Hematopoietic multipotent progenitor cell treated with erythropoietin and hydrocortisone succinate and interleukin-3 and kit ligand, for 4 days (in vitro differentiated cells): Measurements from ENCODE around the gene SAMD10.

ENCODE experiments used
- DNase-seq: peaks from one replicate; pipeline ENCODE4 v3.0.0-alpha.2; 2015

The SAMD10 gene

GRCh38 chr20:63955281-63955826, 24.1 kb downstream of the SAMD10 start:
- DNase-seq = peak; percentile 63

DNA sequence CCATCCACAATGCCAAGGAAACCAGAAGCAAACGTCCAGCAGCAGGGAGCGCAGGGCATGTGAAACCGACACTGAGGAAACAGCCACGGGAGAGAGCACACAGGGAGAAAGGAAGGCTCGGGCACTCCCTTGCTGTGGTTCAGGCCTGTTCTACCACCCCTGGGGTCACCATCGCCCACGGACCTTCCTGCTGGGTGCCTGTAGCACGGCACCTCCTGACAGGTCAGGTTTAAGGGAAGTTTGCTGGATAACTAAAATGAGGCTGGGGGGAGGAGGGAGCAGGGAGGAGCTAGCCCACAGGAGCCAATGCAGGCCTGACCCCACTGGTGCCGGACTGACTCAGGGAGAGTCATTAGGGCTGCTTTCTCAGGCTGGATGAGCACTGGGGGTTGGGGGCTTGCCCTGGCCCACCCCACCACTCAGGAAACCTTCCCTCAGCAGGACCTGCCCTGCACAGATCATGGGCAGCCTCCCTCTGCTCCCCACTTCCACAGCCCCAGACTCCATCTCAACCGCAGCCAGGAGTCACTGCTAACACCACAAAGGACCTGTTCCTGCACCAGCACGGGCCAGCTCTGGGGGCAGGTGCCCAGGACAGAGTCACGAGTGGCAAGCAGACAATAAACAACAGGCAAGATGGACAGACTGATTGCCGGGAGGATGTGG, 25.5 kb downstream of the SAMD10 start:
- no peak for DNase-seq

DNA sequence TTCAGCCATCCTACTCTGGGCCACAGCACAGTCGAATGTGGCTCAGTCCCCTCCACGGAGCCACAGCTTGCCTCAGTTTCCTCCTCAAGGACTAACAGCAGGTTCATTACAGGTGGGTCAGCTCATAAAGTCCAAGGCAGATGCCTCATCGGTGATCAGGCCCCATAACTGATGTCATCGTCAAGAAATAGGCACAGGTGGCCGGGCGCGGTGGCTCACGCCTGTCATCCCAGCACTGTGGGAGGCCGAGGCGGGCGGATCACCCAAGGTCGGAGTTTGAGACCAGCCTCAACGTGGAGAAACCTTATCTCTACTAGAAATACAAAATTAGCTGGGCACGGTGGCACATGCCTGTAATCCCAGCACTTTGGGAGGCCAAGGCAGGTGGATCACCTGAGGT, 26.7 kb downstream of the SAMD10 start:
- DNase-seq = no peak

- no peak for DNase-seq
Measured at GRCh38 chr20:63952210-63952535, 27.3 kb downstream of the SAMD10 start.

- DNase-seq = no peak
Measured at GRCh38 chr20:63951398-63952209, 27.8 kb downstream of the SAMD10 start.

- DNase-seq = no peak
Measured at GRCh38 chr20:63950701-63951397, 28.6 kb downstream of the SAMD10 start.

- peak; percentile 49 for DNase-seq
Measured at GRCh38 chr20:63947638-63948456, 31.6 kb downstream of the SAMD10 start.

DNA sequence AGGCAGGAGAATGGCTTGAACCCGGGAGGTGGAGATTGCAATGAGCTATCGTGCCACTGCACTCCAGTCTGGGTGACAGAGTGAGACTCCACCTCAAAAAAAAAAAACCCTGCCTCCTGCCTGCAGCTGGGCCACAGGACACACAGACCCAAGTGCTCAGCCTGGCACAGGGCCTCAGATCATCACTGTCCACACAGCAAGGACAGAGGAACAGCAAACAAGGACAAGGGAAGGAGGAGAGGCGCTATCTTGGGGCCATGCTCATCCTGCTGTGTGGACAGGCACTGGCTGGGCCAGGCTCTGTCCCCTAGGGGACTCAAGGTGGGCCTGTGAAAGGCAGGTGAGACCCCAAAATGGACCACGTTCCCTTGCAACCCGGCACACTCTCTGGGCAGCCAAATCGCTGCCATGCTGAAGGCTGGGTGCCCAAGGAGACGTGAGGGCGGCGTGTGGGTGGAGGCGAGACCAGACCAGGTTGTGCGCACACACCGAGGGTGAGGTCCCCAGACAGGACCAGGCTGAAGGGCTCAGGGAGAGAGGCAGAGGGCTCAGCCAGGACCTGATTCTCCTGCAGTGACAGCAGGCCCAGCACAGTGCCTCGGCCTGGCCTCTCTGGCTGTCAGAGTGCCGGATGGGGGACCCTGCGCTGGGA, 32.3 kb downstream of the SAMD10 start:
- DNase-seq = no peak

DNA sequence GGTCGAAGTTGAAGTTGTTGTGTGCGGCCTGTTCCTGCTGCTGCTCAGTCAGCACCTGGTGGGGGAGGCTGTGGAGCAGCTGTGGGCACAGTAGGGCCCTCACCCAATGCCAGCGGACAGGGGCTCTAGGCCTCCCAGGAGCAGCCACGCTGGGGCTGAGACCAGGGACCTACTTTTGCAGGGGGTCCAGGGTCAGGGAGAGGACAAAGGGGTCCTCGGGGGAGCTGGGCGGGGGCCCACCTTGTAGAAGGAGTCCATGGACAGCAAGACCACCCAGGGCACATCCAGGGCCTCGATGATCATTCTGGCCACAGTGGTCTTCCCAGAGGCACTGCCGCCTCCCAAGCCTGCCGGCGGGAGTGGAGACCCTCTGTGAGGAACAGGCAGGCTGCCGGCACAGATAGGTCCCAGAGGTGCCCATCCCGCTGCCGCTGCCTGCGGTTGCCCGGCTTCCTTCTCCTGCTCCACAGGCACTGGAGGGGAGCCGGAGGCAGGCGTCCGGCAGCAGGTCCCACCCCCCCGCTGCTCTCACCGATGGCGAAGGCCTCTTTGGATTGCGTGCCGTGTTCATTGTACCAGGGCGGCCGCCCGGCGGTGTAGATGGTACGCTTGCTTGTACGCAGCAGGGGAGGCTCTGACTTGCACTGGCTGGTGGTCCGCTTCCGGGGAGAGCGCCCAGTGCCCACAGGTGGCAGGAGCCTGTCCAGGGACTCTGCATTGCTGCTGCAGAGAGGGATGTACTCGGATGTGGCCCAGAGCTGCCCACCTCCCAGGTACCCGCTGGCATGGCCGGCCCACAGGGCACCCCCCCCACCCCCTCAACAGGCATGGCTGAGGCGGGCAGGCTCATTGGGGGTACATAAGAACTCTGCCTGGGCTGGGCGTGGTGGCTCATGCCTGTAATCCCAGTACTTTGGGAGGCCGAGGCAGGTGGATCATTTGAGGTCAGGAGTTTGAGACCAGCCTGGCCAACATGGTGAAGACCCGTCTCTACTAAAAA, 33.2 kb downstream of the SAMD10 start:
- DNase-seq = no peak

DNA sequence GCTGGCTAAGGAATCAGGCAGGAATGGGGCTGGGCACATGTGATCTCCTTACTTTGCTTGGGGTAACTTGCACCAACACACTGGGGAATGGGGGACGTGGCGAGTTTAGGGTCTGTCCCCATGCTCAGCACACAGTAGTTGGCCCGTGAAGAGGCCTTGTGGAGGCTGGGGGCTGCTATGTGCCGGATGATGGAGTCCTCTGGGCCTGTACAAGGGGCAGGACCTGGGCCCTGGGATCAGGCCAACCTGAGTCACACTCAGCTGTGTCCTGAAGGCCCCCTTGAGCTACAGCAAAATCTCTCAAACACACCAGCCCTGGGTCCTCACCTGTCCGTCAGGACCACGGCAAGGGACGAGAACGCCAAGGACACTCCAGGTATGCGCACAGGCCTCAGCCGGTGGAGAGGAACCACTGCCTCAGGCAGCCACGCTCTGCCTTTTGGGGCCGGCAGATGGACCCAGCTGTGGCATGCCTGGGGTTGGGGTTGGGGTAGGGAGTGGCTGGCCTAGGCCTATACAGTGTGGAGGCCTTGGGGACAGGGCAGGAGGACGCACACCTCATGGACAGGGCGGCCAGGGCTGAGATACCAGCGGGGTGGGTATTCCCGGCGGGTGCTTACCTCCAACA, 34.3 kb downstream of the SAMD10 start:
- DNase-seq = no peak

- DNase-seq = no peak
Measured at GRCh38 chr20:63944078-63944941, 35.1 kb downstream of the SAMD10 start.

DNA sequence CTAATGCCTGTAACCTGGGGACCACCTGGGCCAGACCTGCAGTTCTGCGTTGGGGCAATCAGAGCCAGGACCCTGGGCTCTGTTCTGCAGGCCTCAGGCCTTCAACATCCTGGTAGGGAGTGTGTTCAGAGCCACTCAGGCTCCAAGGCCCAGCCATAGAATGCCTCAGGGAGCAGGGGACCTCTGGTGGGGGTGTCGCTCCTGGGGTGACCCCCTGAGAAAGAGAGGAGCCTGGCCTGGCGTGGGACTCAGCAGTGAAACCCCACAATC, 35.7 kb downstream of the SAMD10 start:
- DNase-seq = no peak

GRCh38 chr20:63942969-63943807, 36.3 kb downstream of the SAMD10 start:
- no peak for DNase-seq

DNA sequence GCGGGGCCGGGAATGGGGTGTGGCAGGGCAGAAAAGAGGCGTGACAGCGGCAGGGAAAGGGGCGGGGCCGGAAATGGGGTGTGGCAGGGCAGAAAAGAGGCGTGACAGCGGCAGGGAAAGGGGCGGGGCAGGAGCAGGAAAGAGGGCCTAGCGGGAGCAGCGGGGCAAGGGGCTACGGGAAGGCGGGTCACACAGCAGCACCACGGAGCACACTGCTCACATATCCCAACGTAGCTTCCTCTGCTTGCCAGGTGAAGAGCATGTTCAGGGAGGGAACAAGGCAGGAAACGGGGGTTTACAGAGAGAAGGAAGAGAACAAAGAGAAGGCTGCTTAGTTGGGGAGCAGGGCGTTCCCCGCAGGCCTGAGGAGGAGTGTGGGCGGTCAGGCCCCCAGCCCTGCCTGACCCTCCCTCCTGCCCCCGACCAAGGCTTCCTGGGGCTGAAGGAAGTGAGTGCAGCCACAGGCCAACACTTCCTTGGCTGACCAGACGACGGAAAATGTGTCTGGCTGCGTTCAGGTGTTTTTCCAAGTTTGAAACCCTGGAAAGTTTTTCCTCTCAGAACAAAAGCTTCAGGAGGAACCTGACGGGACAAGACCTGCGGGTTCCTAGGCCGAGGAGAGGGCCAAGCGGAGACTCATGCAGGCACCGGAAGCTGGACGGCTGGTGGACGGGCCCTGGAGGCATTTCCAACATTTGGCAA, 37.0 kb downstream of the SAMD10 start:
- DNase-seq = peak; percentile 73

- DNase-seq = peak; percentile 97
Measured at GRCh38 chr20:63941282-63942081, 38.0 kb downstream of the SAMD10 start.

GRCh38 chr20:63940472-63941266, 38.8 kb downstream of the SAMD10 start:
- DNase-seq = no peak
